GM19455 (cell line): ENCODE measurements around the gene BCAR1.
"Not testable (repeated sequence)": the region's sequence is repeated elsewhere in the genome, so short reads cannot be mapped to it uniquely, and the experiment has no call there.

Source experiments
- ATAC-seq: cut with Tn5 transposase; IDR thresholded peaks from one replicate; pipeline ENCODE4 v1.9.1; 2021; ENCODE audit not compliant: unreplicated experiment

BCAR1 gene

GRCh38 chr16:75256696-75257343 is 5.4 kb upstream of the BCAR1 start:
- no peak for ATAC-seq

GRCh38 chr16:75256059-75256571 is 4.7 kb upstream of the BCAR1 start:
- no peak for ATAC-seq

DNA sequence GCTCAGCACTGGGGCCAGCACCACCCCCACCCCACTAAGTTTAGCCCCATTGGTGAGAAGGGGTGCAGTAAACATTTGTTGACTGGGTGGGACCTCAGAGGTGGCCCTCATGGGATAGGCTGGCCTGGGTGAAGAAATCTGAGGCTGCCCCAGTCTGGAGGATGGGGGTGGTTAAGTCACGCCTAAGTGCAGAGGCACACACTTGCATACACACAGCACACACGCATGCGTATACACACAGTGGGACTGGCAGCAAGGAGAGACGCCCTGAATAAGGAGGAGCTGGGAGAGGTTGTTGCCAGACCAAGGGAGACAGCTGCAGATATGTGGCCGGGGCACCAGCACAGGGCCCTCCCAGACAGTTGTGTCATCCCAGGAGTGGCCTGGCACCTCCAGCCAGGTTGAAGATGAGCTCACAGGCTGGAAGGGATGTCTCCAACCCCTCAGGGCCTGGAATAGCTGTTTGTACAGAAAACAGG is 3.0 kb upstream of the BCAR1 start:
- no peak for ATAC-seq

DNA sequence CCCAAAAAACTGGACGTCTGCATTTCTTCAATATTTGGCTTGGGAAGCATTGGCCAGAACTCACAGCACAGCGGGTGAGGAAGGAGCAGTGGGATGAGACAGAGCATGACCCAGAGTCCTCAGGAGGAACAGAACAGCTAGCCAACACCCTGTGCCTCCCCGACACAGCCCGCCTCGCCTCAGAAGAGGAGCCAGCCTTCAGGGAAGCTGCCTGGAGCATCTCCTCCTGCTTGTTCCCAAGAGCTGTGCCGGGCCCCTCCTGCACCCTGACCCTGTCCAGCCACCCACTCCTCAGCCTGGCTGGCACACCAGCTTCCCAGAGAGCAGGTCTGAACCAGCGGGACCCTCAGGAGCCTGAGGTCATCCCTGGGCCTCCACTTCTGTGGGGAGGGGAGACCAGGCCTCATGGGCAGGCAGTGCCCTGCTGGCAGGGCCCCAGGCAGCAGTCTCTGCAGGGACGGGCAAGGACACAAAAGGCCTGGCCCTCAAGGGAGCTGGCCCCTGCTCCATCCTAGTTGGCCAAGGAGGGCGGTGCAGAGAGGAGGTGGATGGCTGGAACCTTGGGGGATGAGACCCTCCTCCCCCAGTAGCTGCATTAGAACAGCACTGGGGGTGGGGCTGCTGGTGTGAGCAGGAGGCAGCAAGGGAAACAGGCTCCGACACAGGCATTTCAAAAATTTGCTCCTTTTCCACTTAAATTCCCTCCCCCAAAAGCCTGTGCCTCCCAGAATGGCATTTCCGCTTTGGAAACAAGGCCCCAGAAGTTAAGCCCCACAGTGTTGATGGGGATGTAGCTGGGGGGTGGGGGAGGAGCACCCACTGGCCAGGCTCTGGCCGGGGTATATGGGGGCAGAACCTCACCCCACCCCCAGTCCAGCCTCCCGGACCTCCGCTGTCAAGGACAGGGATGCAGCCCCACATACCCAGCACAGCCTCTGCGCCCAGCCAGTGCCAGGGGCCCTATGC is 1.8 kb upstream of the BCAR1 start:
- no peak for ATAC-seq

DNA sequence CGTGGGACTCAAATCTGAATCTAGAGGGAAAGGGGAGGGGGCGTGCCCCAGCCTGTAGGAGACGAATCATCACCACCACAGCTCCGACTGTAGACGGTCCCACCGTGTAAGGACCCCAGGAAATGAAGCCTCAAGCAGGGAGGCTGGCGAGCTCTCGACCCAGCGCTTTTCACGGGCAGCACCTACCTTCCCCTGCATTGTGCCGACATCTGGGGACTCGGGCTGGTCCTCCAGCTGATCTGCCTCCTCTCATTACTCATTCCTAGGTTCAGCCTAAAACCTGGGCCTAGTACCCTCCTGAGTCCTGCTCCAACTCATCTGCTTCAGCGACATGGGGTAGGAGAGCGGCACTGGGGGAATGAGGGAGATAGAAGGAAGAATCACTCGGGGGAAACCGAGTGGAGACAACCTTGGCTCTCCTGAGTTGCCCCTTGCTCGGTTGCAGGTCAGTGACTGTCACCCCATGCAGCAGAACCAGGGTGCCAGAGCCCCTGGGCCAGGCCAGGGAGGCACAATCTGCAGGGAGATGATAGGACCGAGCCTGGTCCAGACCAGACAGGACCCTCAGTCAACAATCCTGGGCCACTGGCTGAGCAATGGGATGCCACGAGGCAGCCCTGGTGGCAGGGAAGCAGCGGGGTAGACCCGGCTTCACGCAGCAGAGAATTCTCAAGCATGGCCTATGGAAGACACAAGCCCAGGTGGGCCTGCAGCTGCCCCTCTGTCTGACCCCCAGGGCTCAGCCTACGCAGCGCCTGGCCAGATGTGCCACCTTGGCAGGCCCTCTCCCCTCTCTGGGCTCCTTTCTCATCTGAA is 833 bp upstream of the BCAR1 start:
- ATAC-seq: no peak

DNA sequence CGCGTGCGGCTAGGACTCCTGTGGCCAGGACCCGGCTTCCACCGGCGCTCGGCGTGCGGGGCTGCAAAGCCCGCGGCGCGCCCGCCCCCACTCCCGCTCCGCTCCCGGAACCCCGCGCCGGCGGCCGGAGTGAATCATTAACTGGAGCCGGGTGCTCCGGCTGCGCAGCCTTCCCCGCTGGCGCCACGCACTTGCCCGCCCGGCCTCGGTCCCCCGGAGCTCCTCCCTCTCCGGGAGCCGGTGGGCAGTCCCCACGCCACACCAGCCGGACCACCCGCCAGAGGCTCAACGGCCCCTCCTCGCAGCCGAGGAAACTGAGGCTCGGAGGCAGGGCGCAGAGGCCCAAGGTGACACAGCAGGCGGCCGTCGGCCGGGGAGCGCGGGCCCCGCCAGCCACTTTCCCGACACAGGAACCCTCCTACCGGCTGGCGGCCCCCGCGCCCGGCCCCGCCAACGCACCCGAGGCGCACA is 580 bp downstream of the BCAR1 start:
- peak; percentile 32 for ATAC-seq

GRCh38 chr16:75250089-75250808 is 1.2 kb downstream of the BCAR1 start:
- no peak for ATAC-seq

DNA sequence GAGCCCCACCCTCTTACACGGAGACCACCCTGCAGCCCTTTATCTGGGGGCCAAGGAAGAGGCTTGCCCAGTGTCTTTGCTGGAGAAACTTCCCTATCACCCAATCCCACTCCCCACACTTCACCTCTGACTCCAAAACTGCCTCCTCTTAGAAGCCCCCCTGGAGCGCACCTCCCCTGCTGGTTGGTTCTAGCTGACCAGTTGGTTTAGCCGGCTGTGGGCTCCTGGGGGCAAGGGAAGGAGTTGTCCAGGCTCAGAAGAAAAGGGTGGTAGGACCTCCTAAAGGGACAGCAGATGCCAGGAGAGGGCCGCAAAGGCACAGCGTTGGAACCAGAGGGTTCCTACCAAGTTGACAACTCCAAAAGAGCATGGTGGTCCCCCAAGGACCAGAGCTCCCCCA is 2.0 kb downstream of the BCAR1 start:
- ATAC-seq: no peak

DNA sequence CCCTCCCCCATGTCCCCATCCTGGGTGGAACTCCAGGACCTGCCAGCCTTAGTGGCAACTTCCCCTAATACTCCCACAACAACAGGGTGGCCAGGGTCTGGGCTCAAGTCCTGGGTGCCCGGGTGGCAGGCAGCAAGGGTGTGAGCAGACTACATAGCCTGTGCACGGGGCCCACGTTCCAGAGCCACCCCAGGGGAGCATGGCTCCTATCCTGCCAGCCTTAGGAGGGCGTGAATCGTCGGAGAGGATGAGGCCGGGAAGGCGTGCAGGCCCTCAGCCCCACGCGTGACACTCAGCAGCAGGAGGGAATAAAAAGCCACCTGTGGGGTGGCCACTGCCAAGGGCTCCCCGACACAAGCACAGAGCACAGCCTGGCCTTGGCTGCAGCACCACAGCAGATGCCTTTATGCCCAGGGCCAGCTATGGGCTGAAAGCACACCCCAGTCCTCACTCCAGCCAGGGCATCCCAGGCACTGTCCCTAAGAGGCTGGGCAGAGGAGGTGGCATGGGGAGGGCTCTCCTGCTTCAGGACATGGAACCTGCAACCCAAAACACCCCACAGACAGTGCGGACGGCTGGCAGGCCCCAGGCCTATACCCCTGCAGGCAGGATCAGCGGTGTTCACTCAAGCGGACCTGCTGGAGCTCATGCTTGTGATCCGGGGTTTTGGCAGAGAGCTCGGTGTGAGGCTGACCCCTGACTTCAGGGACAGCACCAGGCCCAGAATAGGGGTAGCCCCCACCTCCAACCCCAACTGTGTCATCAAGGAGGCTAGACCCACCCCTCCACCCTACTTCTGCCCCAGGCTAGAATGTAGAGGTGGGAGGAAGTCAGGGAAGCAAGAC is 2.7 kb downstream of the BCAR1 start:
- ATAC-seq: no peak

GRCh38 chr16:75248142-75248535 is 3.3 kb downstream of the BCAR1 start:
- no peak for ATAC-seq

GRCh38 chr16:75247249-75247648 is 4.2 kb downstream of the BCAR1 start:
- ATAC-seq: no peak

DNA sequence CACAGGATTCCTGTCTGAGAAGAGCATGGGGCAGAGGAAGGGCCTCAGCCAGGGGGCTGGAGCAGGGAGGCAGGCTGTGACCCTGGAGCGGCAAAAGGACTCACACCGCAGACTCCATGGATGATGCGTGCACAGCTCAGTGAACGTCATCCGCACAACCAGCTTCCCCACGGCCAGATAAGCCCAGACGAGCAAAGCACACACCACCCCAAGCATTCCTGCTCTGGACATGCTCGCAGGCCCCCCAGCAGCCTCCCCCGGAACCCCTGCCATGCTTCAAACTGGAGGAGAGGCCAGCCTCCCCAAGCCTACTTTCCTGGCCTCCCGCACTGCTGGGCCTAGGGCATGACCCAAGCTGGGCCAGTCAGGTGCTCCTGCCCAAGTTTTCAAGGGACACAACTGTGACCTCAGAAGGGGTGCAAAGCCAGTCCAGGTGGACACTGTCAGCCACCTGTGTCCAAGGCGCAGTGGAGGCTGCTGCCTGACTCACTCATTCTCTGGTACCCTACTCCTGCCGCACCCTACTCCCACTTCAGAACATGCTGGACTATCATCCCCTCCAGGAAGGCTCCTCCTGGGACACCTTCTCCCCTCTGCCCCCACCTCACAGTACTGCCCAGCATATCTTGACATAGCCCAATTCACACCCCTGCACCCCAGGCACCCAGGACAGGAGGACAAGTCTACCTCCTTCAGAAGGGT is 4.8 kb downstream of the BCAR1 start:
- no peak for ATAC-seq

DNA sequence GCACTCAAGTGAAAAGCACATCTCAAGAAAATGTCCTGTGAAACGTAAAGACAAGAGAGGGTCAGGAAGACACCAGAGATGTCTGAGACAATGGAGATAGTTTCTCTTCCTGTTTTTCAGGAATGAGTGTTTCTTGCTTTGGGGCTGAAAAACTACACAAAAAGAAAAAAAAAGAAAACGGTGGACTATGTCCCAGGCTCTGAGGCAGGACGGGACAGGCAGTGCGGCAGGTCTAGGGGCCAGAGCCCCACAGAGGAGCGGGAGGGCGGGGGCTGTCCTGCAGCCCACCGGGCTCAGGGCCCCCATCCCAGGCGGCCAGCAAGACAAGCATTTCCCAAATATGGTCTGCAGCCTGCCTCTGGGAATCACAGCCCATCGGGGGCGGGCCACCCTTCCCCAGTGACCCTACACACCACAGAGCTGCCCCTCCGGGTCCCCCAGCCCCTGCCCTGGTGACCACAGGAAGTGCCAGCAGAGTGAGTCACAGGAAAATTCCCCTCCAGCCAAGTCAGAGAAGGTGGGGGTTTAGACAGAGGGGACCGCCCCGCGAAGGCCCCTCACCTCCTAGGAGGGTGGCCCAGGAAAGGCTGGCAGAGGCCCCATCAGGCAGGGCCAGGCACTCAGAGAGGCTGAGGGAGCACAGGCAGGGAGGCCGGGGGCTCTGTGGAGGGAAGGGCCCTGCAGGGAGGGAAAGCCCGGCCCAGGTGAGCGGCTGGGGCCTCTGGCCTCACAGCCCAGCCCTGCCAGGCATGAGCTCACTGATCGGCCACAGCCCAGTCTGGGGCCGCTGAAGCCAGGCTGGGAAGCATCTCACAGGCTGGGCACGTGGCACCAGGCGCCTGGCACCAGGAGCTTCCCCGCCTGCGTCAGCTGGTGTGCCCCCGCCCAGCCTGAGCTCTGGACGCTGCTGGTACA is 6.3 kb downstream of the BCAR1 start:
- no peak for ATAC-seq

DNA sequence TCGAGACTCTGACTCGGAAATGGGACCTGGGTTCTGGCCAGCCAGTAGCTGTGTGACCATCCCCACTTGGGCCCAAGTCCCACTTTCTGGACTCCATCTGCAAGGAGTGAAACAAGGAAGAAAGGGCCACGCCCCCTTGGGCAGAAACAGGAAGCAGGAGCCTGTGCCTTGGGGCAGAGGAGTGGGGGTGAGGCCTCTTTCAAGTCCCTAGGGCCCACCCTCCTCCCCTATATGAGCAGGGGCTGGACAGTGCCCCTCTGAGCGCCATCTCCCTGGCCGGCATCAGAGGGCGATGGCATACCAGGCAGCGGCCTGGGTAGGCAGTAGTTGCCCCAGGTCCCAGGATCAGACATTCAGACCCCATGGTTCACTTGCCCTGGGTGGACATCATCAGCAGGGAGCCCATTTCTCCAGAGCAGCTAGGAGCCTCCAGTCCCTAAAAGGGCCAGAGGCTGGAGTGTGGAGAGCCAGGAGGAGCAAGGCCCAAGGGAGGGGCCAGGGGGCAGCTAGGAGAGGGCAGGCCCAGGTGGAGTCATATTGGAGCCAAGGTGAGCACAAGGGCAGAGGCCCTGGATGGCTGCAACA is 7.1 kb downstream of the BCAR1 start:
- ATAC-seq: no peak

GRCh38 chr16:75243667-75244224 is 7.7 kb downstream of the BCAR1 start:
- no peak for ATAC-seq

- not testable (repeated sequence) for ATAC-seq
Measured at GRCh38 chr16:75242436-75243078, 8.9 kb downstream of the BCAR1 start.

GRCh38 chr16:75241955-75242354 is 9.5 kb downstream of the BCAR1 start:
- no peak for ATAC-seq
